Fibroblast of mammary gland (primary cell): ENCODE measurements around the gene PLAGL2.
"Not testable (repeated sequence)": the region's sequence is repeated elsewhere in the genome, so short reads cannot be mapped to it uniquely, and the experiment has no call there.

Experiments
- DNase-seq: peaks from one replicate; pipeline ENCODE4 v3.0.0-alpha.2; 2010; ENCODE audit warnings: low read depth
- H3K4me3 ChIP-seq: 2 replicates; pipeline ENCODE4 v1.5.1; 2011; ENCODE audit warnings: low read depth, mild to moderate bottlenecking, low read length, moderate library complexity; ENCODE audit not compliant: control insufficient read depth
- TF ChIP-seq, protein P1 (sequence below): conservative IDR thresholded peaks from 2 replicates; pipeline ENCODE4 v1.5.1; 2011; ENCODE audit warnings: low read depth, low read length, inconsistent platforms; ENCODE audit not compliant: control insufficient read depth, insufficient read depth

Gene PLAGL2

GRCh38 chr20:32207626-32208498 is at the start of gene PLAGL2, which contains the start of gene POFUT1:
TSS of gene PLAGL2 (minus strand) at chr20:32207743. CDS start at chr20:32202178, 5,565 bp downstream.
TSS of gene POFUT1 (plus strand) at chr20:32207880. CDS start at chr20:32207942, 62 bp downstream.
- TF ChIP-seq, protein P1, sequence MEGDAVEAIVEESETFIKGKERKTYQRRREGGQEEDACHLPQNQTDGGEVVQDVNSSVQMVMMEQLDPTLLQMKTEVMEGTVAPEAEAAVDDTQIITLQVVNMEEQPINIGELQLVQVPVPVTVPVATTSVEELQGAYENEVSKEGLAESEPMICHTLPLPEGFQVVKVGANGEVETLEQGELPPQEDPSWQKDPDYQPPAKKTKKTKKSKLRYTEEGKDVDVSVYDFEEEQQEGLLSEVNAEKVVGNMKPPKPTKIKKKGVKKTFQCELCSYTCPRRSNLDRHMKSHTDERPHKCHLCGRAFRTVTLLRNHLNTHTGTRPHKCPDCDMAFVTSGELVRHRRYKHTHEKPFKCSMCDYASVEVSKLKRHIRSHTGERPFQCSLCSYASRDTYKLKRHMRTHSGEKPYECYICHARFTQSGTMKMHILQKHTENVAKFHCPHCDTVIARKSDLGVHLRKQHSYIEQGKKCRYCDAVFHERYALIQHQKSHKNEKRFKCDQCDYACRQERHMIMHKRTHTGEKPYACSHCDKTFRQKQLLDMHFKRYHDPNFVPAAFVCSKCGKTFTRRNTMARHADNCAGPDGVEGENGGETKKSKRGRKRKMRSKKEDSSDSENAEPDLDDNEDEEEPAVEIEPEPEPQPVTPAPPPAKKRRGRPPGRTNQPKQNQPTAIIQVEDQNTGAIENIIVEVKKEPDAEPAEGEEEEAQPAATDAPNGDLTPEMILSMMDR = no peak
- peak; percentile 78 for DNase-seq

DNA sequence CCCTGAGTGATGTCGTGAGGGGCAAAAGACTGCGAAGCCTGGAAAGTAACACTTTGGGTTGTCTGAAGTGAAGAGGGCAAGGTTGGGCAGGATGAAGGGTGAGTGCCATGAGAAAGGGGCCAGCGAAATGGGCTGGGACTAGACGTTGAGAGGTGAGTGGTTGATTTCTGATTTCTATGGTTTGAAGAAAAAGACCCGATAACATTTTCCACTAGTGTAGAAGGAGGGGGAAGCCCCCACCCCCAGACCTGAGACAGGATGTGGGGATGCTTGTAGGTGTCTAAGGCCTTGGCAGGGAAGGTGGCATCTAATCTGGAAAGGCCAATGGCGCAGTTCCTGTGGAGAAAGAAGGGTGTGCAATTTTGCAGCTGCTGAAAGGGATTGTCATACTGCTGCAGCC is 44.6 kb upstream of the PLAGL2 start:
- no peak overlapping the region for H3K4me3 ChIP-seq
- TF ChIP-seq, protein P1 = no peak
- DNase-seq = no peak

More at GRCh38 chr20:32207626-32208498, at the start of gene PLAGL2, which contains the start of gene POFUT1:
- peak within 1 kb of the TSS; percentile 100 for H3K4me3 ChIP-seq

GRCh38 chr20:32251470-32251869 is 43.9 kb upstream of the PLAGL2 start:
- H3K4me3 ChIP-seq = no peak overlapping the region
- TF ChIP-seq, protein P1 = no peak
- DNase-seq = no peak

- TF ChIP-seq, protein P1 = no peak
- no peak for DNase-seq
- H3K4me3 ChIP-seq = no peak overlapping the region
Observed at GRCh38 chr20:32249030-32249738, 41.6 kb upstream of the PLAGL2 start.

DNA sequence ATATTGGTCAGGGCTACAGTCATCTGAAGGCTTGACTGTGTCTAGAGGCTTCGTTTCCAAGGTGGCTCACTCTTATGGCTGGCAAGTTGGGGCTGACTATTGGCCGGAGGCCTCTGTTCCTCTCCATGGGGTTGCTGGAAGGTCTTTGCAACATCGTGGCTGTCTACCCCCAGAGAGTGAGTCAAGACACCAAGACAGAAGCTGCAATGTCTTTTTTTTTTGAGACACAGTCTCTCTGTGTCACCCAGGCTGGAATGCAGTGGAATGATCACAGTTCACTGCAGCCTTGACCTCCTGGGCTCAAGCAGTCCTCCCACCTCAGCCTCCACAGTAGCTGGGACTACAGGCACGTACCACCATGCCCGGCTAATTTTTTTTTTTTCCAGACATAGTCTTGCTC is 40.5 kb upstream of the PLAGL2 start:
- DNase-seq = no peak

GRCh38 chr20:32246208-32246607 is 38.7 kb upstream of the PLAGL2 start:
- not testable (repeated sequence) for DNase-seq, H3K4me3 ChIP-seq

More for the DNA sequence above, 40.5 kb upstream of the PLAGL2 start:
- TF ChIP-seq, protein P1 = no peak
- H3K4me3 ChIP-seq = no peak overlapping the region

- no peak for DNase-seq
- TF ChIP-seq, protein P1 = no peak
- no peak overlapping the region for H3K4me3 ChIP-seq
Observed at GRCh38 chr20:32244959-32245358, 37.4 kb upstream of the PLAGL2 start.
